Bone marrow (tissue), 2 donors: ENCODE results near the gene TMEM130.

Experiments
- DNase-seq, 2 donors: peaks; one replicate each; lab custom pipeline; 2025; lab: John Stamatoyannopoulos, UW

TMEM130 gene

DNA sequence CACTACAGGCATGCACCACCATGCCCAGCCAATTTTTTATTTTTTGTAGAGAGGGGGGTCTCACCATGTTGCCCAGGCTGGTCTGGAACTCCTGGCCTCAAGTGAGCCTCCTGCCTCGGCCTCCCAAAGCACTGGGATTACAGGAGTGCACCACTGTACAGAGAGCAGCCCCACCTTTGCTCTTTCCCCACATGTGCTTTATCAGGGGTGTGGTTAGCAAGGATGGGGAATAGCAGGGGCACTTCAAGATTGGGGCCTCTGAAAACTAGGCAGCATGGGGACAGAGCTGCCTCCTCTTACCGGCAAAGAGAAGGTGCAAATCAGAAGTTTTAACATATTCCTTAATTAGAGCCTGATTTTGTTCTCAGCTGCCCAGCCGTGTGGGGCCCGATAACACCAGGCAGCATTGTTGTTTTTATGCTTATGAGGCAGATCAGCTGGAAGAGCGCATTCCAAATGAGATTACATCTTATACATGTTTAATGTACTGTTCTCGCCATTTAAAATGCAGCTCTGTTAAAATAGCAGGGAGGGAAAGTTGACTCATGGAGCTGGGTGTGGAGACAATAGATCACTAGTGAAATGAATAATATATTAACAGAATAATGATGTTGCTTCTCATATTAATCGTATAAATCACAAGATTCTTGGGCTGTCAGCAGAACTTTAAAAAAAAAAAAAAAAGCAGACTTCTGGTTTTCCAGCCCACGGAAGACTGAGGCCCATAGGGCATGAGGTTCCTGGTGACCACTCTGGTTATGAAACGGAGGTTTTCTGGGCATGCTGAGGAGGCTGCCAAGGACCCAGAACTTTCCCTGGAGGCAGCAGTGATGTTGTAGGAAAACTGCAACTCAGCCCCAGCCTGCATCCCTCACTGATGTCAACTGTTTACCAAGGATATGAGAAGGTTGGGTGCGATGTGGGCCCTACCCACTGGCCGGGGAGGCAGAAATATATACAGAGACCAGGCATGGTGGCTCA is 62.5 kb downstream of the TMEM130 start:
- DNase-seq, result no peak

DNA sequence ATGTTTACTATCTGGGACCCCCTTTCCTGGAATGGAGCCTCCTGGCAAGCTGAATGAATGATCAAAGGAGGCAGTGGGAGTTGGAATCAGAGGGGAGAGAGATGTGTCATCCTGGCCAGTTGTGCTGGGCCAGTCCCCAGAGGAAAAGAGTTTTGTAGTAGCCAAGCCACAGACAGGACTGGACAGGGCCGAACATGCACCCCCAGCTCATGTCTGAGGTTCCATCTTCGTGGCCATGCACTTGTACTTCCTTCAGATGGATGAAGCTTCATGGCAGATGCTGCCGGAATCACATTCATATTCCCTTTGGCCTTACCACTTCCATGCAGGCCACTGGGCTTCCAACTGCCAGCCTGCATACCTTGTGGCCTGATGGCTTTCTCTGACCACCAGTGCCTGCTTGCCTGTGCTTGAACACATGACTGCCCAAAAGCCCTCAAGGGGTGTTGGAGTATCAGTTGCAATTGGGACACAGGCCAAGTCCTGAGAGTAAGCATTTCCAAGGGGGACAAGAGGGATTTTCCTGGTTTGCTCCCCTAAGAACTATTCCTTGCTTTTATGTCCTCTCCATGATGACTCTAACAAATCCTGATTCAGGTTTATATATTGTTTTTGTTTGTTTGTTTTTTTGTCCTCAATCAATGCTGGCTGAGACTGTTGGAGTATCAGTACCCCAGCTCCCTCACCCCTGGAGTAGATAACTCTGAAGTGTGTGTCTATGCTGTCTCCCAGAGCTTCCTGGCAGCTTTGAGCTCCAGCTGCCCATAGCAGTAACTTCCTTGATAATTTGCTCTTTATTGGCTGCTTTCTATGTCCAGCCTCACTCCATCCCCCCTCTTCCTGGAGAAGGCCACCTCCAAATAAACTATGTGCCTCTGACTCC is 63.6 kb downstream of the TMEM130 start:
- DNase-seq, result no peak

DNA sequence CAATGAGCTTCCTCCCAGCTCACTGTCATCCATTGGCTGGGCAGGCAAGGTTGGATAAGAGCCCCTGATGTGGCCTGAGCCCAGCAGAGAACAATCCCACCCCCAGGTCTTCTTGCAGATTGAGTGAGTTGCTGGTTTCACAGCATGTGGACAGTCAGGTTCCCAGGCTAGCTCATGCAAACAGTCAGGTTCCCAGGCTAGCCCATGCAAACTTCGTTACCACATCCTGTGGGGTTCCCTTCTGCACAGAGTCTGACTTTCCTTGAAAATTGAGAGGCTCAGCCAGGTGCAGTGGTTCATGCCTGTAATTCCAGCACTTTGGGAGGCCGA is 67.1 kb downstream of the TMEM130 start:
- no peak for DNase-seq

DNA sequence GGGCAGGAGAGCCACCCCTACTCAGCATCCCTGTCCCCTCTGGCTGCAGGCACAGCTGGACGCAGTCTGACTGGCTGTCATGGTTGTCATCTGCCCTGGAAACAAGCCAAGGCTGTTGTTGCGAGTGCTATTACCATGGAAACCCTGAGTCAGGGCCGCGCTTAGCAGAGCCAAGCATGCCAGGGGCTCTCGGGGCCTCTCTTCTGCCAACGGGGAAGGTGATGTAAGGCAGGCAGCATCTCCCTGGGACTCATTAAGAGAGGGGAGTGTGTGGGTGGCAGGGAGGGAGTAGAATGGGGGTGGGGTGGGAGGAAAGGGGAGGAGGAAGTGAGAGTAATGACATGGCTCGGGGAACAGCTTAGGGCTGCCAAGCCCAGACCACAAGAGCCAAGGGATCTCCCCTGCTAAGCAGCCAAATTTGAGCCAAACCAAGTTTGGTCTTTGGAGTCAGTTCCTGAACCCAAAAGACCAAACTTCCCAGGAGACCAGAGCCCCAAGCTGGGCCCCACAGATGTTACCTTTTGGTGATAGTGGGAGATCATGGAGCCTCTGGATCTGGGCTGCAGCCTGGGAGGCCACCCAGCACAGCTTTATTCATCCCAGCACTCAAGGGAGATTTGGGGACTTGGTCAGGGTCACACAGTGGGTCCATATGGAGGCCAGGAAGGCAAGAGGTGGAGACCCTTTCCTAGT is 67.6 kb downstream of the TMEM130 start:
- peak in 1 of 2 donors; percentile 60 for DNase-seq

DNA sequence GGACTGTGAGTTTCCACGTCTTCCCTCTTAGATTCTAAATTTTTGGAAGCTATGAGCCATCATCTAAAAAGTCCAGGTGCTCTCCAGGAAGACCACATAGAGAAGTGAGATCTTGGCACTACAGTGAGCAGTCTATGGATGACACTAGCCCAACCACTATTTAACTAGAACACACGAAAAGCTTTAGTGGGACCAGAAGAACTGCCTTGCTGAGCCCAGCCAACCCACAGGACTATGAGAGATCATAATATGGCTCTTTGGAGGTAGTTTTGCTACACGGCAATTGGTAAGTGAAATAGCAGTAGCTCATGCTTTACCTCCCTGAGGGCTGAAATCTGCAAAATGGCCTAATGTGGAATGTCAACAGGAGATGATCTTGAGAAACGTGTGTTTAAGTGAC is 68.8 kb downstream of the TMEM130 start:
- DNase-seq, result no peak

DNA sequence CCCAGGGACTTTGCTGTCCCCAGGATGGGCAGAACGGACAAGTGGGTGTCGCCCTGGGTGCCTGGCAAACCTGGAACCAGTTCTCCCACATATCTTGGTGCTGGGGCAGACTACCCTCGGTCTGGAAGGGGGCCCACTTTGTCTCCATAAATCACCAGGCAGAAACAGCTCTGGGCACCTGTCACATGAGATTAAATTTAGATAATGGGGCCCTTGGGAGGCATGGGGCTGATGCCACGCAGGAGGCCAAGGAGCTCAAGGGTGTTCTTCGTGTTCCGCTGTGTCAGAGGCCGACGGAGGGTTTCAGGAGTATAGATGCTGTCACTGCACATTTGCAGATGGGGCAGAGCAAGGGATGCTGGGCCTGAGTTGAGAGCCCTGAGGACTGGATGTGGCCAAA is 72.7 kb downstream of the TMEM130 start:
- no peak for DNase-seq
